K562 (cell line): ENCODE measurements around the gene CDC42EP2. TPM values are rescaled to one million over a fixed set of nuclear protein-coding genes. Genes with fewer than 3 reads are reported as not detected.

Source experiments
- CBFB ChIP-seq: sonication (generic); formaldehyde crosslinking; IDR thresholded peaks from 2 replicates; pipeline ENCODE4 v1.4.0; 2020; ENCODE audit warnings: mild to moderate bottlenecking, missing genetic modification reagents
- CBX2 ChIP-seq: fragments of 200-600 bp; sonication (generic); IDR thresholded peaks from one replicate; pipeline ENCODE4 v1.6.1; 2012; ENCODE audit warnings: mild to moderate bottlenecking, low read length, inconsistent platforms; ENCODE audit not compliant: insufficient read depth, poor library complexity, severe bottlenecking
- FOXA3 ChIP-seq, 2 experiments: fragments of 450-650 bp in 1 of 2; sonication (generic) in 1 of 2; formaldehyde crosslinking; IDR thresholded peaks in 1 of 2; conservative IDR thresholded peaks in 1 of 2; 2 replicates each; pipeline versions ENCODE4 v1.4.0 to v1.8.0; 2020 to 2022; ENCODE audit warnings: mild to moderate bottlenecking in 2 of 2, missing genetic modification reagents in 1 of 2
- LARP7 ChIP-seq: fragments of 450-650 bp; IDR thresholded peaks from 2 replicates; pipeline ENCODE4 v1.6.1; 2016
- MAZ ChIP-seq, 2 experiments: fragments of 450-650 bp in 1 of 2; sonication (generic) in 1 of 2; formaldehyde crosslinking; IDR thresholded peaks in 1 of 2; conservative IDR thresholded peaks in 1 of 2; 2 replicates each; pipeline versions ENCODE4 v1.4.0 to v1.5.0; 2020; ENCODE audit warnings: mild to moderate bottlenecking in 1 of 2, missing genetic modification reagents in 1 of 2
- MEF2A ChIP-seq: IDR thresholded peaks from 2 replicates; pipeline ENCODE4 v1.6.1; 2011; ENCODE audit warnings: low read depth, mild to moderate bottlenecking, low read length, moderate library complexity; ENCODE audit not compliant: control insufficient read depth
- MEIS2 ChIP-seq: fragments of 450-650 bp; IDR thresholded peaks from 2 replicates; pipeline ENCODE4 v1.6.1; 2014; ENCODE audit warnings: mild to moderate bottlenecking; ENCODE audit not compliant: partially characterized antibody
- MYC ChIP-seq, 2 experiments: fragments of 250-450 bp in 1 of 2; sonication (Bioruptor Pico) in 1 of 2; IDR thresholded peaks; 2 replicates each; pipeline versions ENCODE4 v1.5.1 to v1.6.1; 2012 to 2021; ENCODE audit warnings: low read depth in 2 of 2, borderline replicate concordance in 1 of 2, improper control_type of control experiment in 1 of 2, low read length in 1 of 2, mild to moderate bottlenecking in 1 of 2, moderate library complexity in 1 of 2
- TBP ChIP-seq: optimal IDR thresholded peaks from 2 replicates; pipeline ENCODE3; 2011; ENCODE audit warnings: low read depth, low read length, improper control_type of control experiment
- ZNF384 ChIP-seq: IDR thresholded peaks from 2 replicates; pipeline ENCODE4 v1.6.1; 2012; ENCODE audit warnings: low read depth, low read length, improper control_type of control experiment
- ZNF431 ChIP-seq: sonication (generic); formaldehyde crosslinking; IDR thresholded peaks from 2 replicates; pipeline ENCODE4 v1.8.0; 2022; ENCODE audit warnings: mild to moderate bottlenecking, missing genetic modification reagents
- ZNF75A ChIP-seq: fragments of 450-650 bp; formaldehyde crosslinking; IDR thresholded peaks from 2 replicates; pipeline ENCODE4 v1.4.0; 2020; ENCODE audit warnings: mild to moderate bottlenecking
- ZSCAN32 ChIP-seq: fragments of 450-650 bp; formaldehyde crosslinking; IDR thresholded peaks from 2 replicates; pipeline ENCODE4 v1.4.0; 2020; ENCODE audit warnings: mild to moderate bottlenecking, moderate library complexity
- polyA plus RNA-seq, 8 experiments: library from polyadenylated mRNA; depleted of rRNA in 4 of 8; stranded (reverse) in 5 of 8; unstranded in 3 of 8; fragments of >200 nt; fragmentation: Nextera tagmentation in 2 of 8; fragmentation: Illumina TruSeq in 1 of 8; extraction: Ambion mirVana in 2 of 8; extraction: Trizol in 1 of 8; gene quantifications; 2 replicates each; pipeline versions ENCODE4 v1.2.1 to v1.2.3, GENCODE V29; 2011 to 2014; ENCODE audit warnings: inconsistent platforms in 1 of 8, missing spikeins in 1 of 8
- total RNA-seq, 7 experiments: library from RNA; depleted of rRNA in 6 of 7; stranded (reverse); fragments of >200 nt in 6 of 7; fragmentation: Illumina TruSeq in 2 of 7; extraction: Trizol in 2 of 7; gene quantifications; 2 replicates each; pipeline versions ENCODE4 v1.2.1 to v1.2.3, GENCODE V29; 2011 to 2021; ENCODE audit warnings: low replicate concordance in 1 of 7
- TF ChIP-seq, protein P1 (sequence below): sonication (generic); formaldehyde crosslinking; IDR thresholded peaks from 2 replicates; pipeline ENCODE4 v1.8.1; 2023; ENCODE audit warnings: mild to moderate bottlenecking, missing genetic modification reagents

The CDC42EP2 gene
- total and polyA plus RNA-seq, 9 of the 15 experiments (the other 6 are each of a cell fraction or from before 2014, with no cell fraction given): 0.27 to 3.5 (median 0.83) TPM; not detected in 1

DNA sequence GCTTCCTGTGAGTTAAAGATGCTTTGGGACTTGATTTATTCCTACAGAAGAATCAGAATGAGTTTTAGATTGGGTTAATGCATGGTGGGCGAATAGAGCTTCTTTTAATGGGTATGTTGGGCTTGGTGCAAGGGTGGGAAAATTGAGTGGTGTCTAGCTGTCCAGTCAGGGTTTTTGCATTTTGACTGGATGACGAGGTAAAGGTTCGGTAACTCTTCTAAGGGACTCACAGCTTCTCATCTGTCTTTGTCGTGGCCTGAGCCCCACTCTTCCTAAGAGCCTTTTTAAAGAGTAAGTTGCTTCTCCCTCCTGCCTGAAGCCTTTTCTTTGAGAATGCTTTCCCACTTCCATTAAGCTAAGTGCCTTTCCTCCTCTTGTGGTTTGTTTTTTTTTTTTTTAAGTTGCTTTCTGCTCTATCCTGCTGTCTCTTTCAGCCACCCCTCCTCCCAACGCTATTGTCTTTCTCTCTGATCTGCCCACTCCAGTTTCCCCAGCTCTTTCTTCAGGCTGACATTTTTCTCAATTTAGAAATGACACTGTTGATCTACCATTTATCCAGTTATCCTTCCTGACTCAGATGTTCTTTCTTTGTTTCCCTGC is 20.1 kb downstream of the CDC42EP2 start (continued):
- TF ChIP-seq MYC (IDR thresholded peaks at IDR 0.05; ENCODE audit: low read depth, low read length) (no peak), MYC (CRISPR knock-in tag; IDR thresholded peaks at IDR 0.05; ENCODE audit: borderline replicate concordance, low read depth) (no peak), CBFB (CRISPR knock-in tag) (no peak), ZNF431 (CRISPR knock-in tag) (no peak), FOXA3 (CRISPR knock-in tag; conservative IDR thresholded peaks at IDR 0.05 in 1 of 2, IDR thresholded peaks at IDR 0.05 in 1 of 2) (0 out of 4 replicates have a peak, but pooled peaks of 1 of the 2 experiments have one; percentile 18), TBP (no peak), ZSCAN32 (CRISPR knock-in tag) (no peak), MAZ (CRISPR knock-in tag; conservative IDR thresholded peaks at IDR 0.05 in 1 of 2, IDR thresholded peaks at IDR 0.05 in 1 of 2) (0 out of 4 replicates have a peak, but pooled peaks of 1 of the 2 experiments have one; percentile 21), ZNF384 (no peak), LARP7 (no peak), CBX2 (no peak), MEIS2 (peak; percentile 2), ZNF75A (CRISPR knock-in tag) (no peak), MEF2A (no peak)
- TF ChIP-seq, protein P1, sequence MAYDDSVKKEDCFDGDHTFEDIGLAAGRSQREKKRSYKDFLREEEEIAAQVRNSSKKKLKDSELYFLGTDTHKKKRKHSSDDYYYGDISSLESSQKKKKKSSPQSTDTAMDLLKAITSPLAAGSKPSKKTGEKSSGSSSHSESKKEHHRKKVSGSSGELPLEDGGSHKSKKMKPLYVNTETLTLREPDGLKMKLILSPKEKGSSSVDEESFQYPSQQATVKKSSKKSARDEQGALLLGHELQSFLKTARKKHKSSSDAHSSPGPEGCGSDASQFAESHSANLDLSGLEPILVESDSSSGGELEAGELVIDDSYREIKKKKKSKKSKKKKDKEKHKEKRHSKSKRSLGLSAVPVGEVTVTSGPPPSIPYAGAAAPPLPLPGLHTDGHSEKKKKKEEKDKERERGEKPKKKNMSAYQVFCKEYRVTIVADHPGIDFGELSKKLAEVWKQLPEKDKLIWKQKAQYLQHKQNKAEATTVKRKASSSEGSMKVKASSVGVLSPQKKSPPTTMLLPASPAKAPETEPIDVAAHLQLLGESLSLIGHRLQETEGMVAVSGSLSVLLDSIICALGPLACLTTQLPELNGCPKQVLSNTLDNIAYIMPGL (CRISPR knock-in tag): no peak
